PC-3 (cell line): ENCODE results near the gene AACS.

ENCODE experiments used
- CTCF ChIP-seq: fragments of 300-600 bp; sonication (generic); conservative IDR thresholded peaks from 2 replicates; pipeline ENCODE4 v1.5.1; 2017; ENCODE audit warnings: antibody characterized with exemption, low read depth, mild to moderate bottlenecking, low read length
- EZH2 ChIP-seq: fragments of 300-600 bp; sonication (generic); IDR thresholded peaks from one replicate; pipeline ENCODE4 v1.6.1; 2017; ENCODE audit warnings: antibody characterized with exemption, mild to moderate bottlenecking, low read length; ENCODE audit not compliant: unreplicated experiment

GRCh38 chr12:125089626-125090025 lies 24.4 kb downstream of the AACS start:
- TF ChIP-seq CTCF: no peak
- no peak for TF ChIP-seq EZH2
